HepG2 (cell line): ENCODE data around the gene HES2. TPM values are rescaled to one million over a fixed set of nuclear protein-coding genes. Genes with fewer than 3 reads are reported as not detected.
A peak's percentile ranks its signal among the peaks of the same experiment; 100 is the strongest.

Source experiments
- IKZF5 ChIP-seq: IDR thresholded peaks from 2 replicates; pipeline ENCODE4 v1.6.1; 2018; ENCODE audit warnings: missing genetic modification reagents, mild to moderate bottlenecking, missing compliant biosample characterization
- KLF12 ChIP-seq: sonication (generic); formaldehyde crosslinking; IDR thresholded peaks from 2 replicates; pipeline ENCODE4 v1.4.0; 2020; ENCODE audit warnings: missing genetic modification reagents, borderline replicate concordance
- MAFK ChIP-seq, 2 experiments: IDR thresholded peaks in 1 of 2; conservative IDR thresholded peaks in 1 of 2; 2 replicates each; pipeline ENCODE4 v1.6.1; 2011; ENCODE audit warnings: improper control_type of control experiment in 2 of 2, low read length in 2 of 2
- MED1 ChIP-seq: sonication (generic); formaldehyde crosslinking; IDR thresholded peaks from 2 replicates; pipeline ENCODE4 v1.4.0; 2020; ENCODE audit warnings: missing genetic modification reagents
- PCBP2 ChIP-seq: fragments of 200-400 bp; formaldehyde crosslinking; optimal IDR thresholded peaks from 2 replicates; pipeline ENCODE3; 2018; ENCODE audit warnings: low read length, low read depth; ENCODE audit not compliant: poor library complexity, severe bottlenecking
- PRDM10 ChIP-seq: sonication (generic); formaldehyde crosslinking; IDR thresholded peaks from 2 replicates; pipeline ENCODE4 v1.4.0; 2020; ENCODE audit warnings: low read depth, missing genetic modification reagents
- SNAPC4 ChIP-seq: sonication (generic); formaldehyde crosslinking; IDR thresholded peaks from 2 replicates; pipeline ENCODE4 v1.4.0; 2020; ENCODE audit warnings: mild to moderate bottlenecking, missing genetic modification reagents
- ZNF557 ChIP-seq: sonication (generic); formaldehyde crosslinking; IDR thresholded peaks from 2 replicates; pipeline ENCODE4 v1.4.0; 2020; ENCODE audit warnings: missing genetic modification reagents
- ZNF709 ChIP-seq: sonication (generic); formaldehyde crosslinking; IDR thresholded peaks from 2 replicates; pipeline ENCODE4 v1.5.0; 2020; ENCODE audit warnings: mild to moderate bottlenecking, missing genetic modification reagents
- ZNF770 ChIP-seq: sonication (generic); formaldehyde crosslinking; IDR thresholded peaks from 2 replicates; pipeline ENCODE4 v1.5.0; 2020; ENCODE audit warnings: mild to moderate bottlenecking, missing genetic modification reagents
- ZNF891 ChIP-seq: sonication (generic); formaldehyde crosslinking; IDR thresholded peaks from 2 replicates; pipeline ENCODE4 v1.5.0; 2020; ENCODE audit warnings: mild to moderate bottlenecking, missing genetic modification reagents
- ZXDC ChIP-seq: sonication (generic); formaldehyde crosslinking; IDR thresholded peaks from 2 replicates; pipeline ENCODE4 v1.5.0; 2020; ENCODE audit warnings: mild to moderate bottlenecking, missing genetic modification reagents
- polyA plus RNA-seq, 8 experiments: library from polyadenylated mRNA; depleted of rRNA in 3 of 8; stranded (reverse) in 7 of 8; unstranded in 1 of 8; fragments of >200 nt; fragmentation: Illumina TruSeq in 4 of 8; extraction: Trizol in 4 of 8; gene quantifications; 2 replicates each; pipeline versions ENCODE4 v1.2.1 to v1.2.3, GENCODE V29; 2011 to 2016; ENCODE audit warnings: low read depth in 4 of 8, missing spikeins in 1 of 8, mixed read lengths in 1 of 8; ENCODE audit not compliant: insufficient read depth in 1 of 8
- total RNA-seq, 5 experiments: library from RNA; depleted of rRNA; stranded (reverse); fragments of >200 nt; fragmentation: Illumina TruSeq; extraction: Trizol; gene quantifications; 2 replicates each; pipeline ENCODE4 v1.2.3, GENCODE V29; 2016; ENCODE audit warnings: low read depth in 1 of 5

Gene HES2
- total and polyA plus RNA-seq, 2 of the 13 experiments (the other 11 are each of a cell fraction or from before 2014, with no cell fraction given), result 0.11 to 0.17 TPM

- 0 out of 2 replicates have a peak, but pooled peaks have one; percentile 12 for TF ChIP-seq IKZF5 (CRISPR knock-in tag)
- peak; percentile 82 for TF ChIP-seq MED1 (CRISPR knock-in tag)
- TF ChIP-seq ZNF891 (CRISPR knock-in tag), result no peak
- TF ChIP-seq SNAPC4, result no peak
- no peak for TF ChIP-seq ZXDC (CRISPR knock-in tag)
- no peak for TF ChIP-seq ZNF557
- no peak for TF ChIP-seq PCBP2
- no peak for TF ChIP-seq MAFK (conservative IDR thresholded peaks at IDR 0.05 in 1 of 2, IDR thresholded peaks at IDR 0.05 in 1 of 2; ENCODE audit: low read length in 2 of 2)
- TF ChIP-seq ZNF770, result no peak
- TF ChIP-seq PRDM10 (CRISPR knock-in tag), result no peak
- peak; percentile 80 for TF ChIP-seq KLF12
- TF ChIP-seq ZNF709, result no peak
These were observed 28.4 kb upstream of the HES2 start (continued) for GRCh38 chr1:6447818-6448748.
